Caco-2 (cell line): Measurements from ENCODE around the gene PLXNA4. TPM values are rescaled to one million over a fixed set of nuclear protein-coding genes. Genes with fewer than 3 reads are reported as not detected.

ENCODE experiments used
- BruUV-seq: library from RNA; stranded (reverse); fragments of 400-500 nt; replicated peaks from 2 replicates; lab custom pipeline; 2021; lab: Mats Ljungman, UMichigan
- CTCF ChIA-PET: fragments of 300-600 bp; sonication (Branson Sonifier 250); formaldehyde crosslinking; loops from one replicate; lab custom pipeline; 2022; ENCODE audit warnings: antibody characterized with exemption; lab: Charles Lee
- POLR2A ChIA-PET: fragments of 300-600 bp; sonication (Branson Sonifier 250); formaldehyde crosslinking; loops from one replicate; lab custom pipeline; 2022; ENCODE audit warnings: antibody characterized with exemption; lab: Charles Lee
- DNase-seq, 2 experiments: peaks; one replicate each; pipeline versions ENCODE4 v3.0.0 to v3.0.0-alpha.2; 2020 to 2022
- H3K27me3 ChIP-seq: replicated peaks from 2 replicates; pipeline ENCODE4 v1.6.0; 2011; ENCODE audit warnings: low read length; ENCODE audit not compliant: control insufficient read depth, insufficient read depth
- H3K36me3 ChIP-seq: 2 replicates; pipeline ENCODE4 v1.5.1; 2011; ENCODE audit warnings: low read length; ENCODE audit not compliant: control insufficient read depth, insufficient read depth
- H3K4me1 ChIP-seq: fragments of 250-450 bp; sonication (Bioruptor Pico); 2 replicates; pipeline ENCODE4 v1.5.1; 2020; ENCODE audit warnings: mild to moderate bottlenecking
- H3K4me3 ChIP-seq: 2 replicates; pipeline ENCODE4 v1.5.1; 2011; ENCODE audit warnings: low read depth, mild to moderate bottlenecking, control low read depth, low read length
- H3K9me3 ChIP-seq: fragments of 250-450 bp; sonication (Bioruptor Pico); 2 replicates; pipeline ENCODE4 v1.5.1; 2020; ENCODE audit warnings: mild to moderate bottlenecking, moderate library complexity
- H3K27ac Mint-ChIP-seq: one replicate; pipeline ENCODE4 v1.8.0; 2022; ENCODE audit warnings: mixed read lengths; ENCODE audit not compliant: unreplicated experiment
- H3K27me3 Mint-ChIP-seq: one replicate; pipeline ENCODE4 v1.8.0; 2022; ENCODE audit warnings: mixed read lengths; ENCODE audit not compliant: insufficient read depth, unreplicated experiment
- H3K36me3 Mint-ChIP-seq: one replicate; pipeline ENCODE4 v1.8.0; 2022; ENCODE audit warnings: mild to moderate bottlenecking, mixed read lengths; ENCODE audit not compliant: insufficient read depth, unreplicated experiment
- H3K4me1 Mint-ChIP-seq: one replicate; pipeline ENCODE4 v1.8.0; 2022; ENCODE audit warnings: low read depth, mixed read lengths; ENCODE audit not compliant: unreplicated experiment
- H3K4me3 Mint-ChIP-seq: one replicate; pipeline ENCODE4 v1.8.0; 2022; ENCODE audit warnings: mild to moderate bottlenecking, moderate library complexity, mixed read lengths; ENCODE audit not compliant: unreplicated experiment
- H3K9me3 Mint-ChIP-seq: one replicate; pipeline ENCODE4 v1.8.0; 2022; ENCODE audit warnings: mixed read lengths; ENCODE audit not compliant: unreplicated experiment
- CTCF ChIP-seq, 2 experiments: fragments of 200-600 bp in 1 of 2; IDR thresholded peaks; 1 replicate in 1 of 2; 2 replicates in 1 of 2; pipeline versions ENCODE4 v1.5.1 to v1.8.0; 2011 to 2022; ENCODE audit warnings: antibody characterized with exemption in 1 of 2, control low read depth in 1 of 2, inconsistent platforms in 1 of 2, low read depth in 1 of 2, low read length in 1 of 2, mild to moderate bottlenecking in 1 of 2, moderate library complexity in 1 of 2; ENCODE audit not compliant: insufficient read depth in 1 of 2, severe bottlenecking in 1 of 2, unreplicated experiment in 1 of 2
- intact Hi-C: fragments of 100-400 bp; cut with micrococcal nuclease; formaldehyde crosslinking; loops from one replicate; pipeline ENCODE4 v1.10.0; 2022; ENCODE audit not compliant: unreplicated experiment
- total RNA-seq: library from RNA; stranded (reverse); gene quantifications from 2 replicates; pipeline ENCODE4 v1.2.3, GENCODE V29; 2022

The PLXNA4 gene
- total RNA-seq, 1 experiment from 2014 or later = 0.43 TPM

GRCh38 chr7:132311733-132312132 lies 264.5 kb downstream of the PLXNA4 start:
- Mint-ChIP-seq H3K27me3 (peaks cover 27% of the 10 kb centered on the region), H3K4me3 (no peak overlapping the region), H3K36me3 (no peaks in the 10 kb centered on the region), H3K9me3 (peaks cover 5% of the 10 kb centered on the region), H3K4me1 (no peaks in the 10 kb centered on the region), H3K27ac (no peak overlapping the region)
- Histone ChIP-seq H3K9me3 (no peaks in the 10 kb centered on the region), H3K27me3 (peaks cover 3% of the 10 kb centered on the region; the same call in 1 of the 2 replicates), H3K4me1 (no peaks in the 10 kb centered on the region), H3K36me3 (no peaks in the 10 kb centered on the region), H3K4me3 (no peak overlapping the region)
- no TSS peak for BruUV-seq
- CTCF ChIA-PET = no interaction called here
- intact Hi-C loops = no loop called here
- no peak for TF ChIP-seq CTCF (IDR thresholded peaks at IDR 0.05; ENCODE audit: insufficient read depth in 1 of 2, low read depth in 1 of 2, low read length in 1 of 2, severe bottlenecking in 1 of 2, unreplicated experiment in 1 of 2)
- DNase-seq = no peak
- POLR2A ChIA-PET = no interaction called here

GRCh38 chr7:132309102-132309805 lies 267.0 kb downstream of the PLXNA4 start:
- Histone ChIP-seq H3K4me1 (no peaks in the 10 kb centered on the region), H3K36me3 (no peaks in the 10 kb centered on the region), H3K4me3 (no peak overlapping the region), H3K9me3 (no peaks in the 10 kb centered on the region), H3K27me3 (peaks cover 3% of the 10 kb centered on the region; the same call in 1 of the 2 replicates)
- ChIA-PET POLR2A (no interaction called here), CTCF (no interaction called here)
- H3K4me1 Mint-ChIP-seq = no peaks in the 10 kb centered on the region
- no peak overlapping the region for H3K4me3 Mint-ChIP-seq
- no peaks in the 10 kb centered on the region for H3K9me3 Mint-ChIP-seq
- H3K36me3 Mint-ChIP-seq = no peaks in the 10 kb centered on the region
- DNase-seq = no peak
- no peak for TF ChIP-seq CTCF (IDR thresholded peaks at IDR 0.05; ENCODE audit: insufficient read depth in 1 of 2, low read depth in 1 of 2, low read length in 1 of 2, severe bottlenecking in 1 of 2, unreplicated experiment in 1 of 2)
- H3K27me3 Mint-ChIP-seq = peaks cover 32% of the 10 kb centered on the region
- intact Hi-C loops = no loop called here
- no TSS peak for BruUV-seq
- no peak overlapping the region for H3K27ac Mint-ChIP-seq

GRCh38 chr7:132307465-132307864 lies 268.8 kb downstream of the PLXNA4 start:
- Mint-ChIP-seq H3K27me3 (peaks cover 31% of the 10 kb centered on the region), H3K36me3 (no peaks in the 10 kb centered on the region), H3K4me3 (no peak overlapping the region), H3K27ac (no peak overlapping the region), H3K9me3 (no peaks in the 10 kb centered on the region), H3K4me1 (no peaks in the 10 kb centered on the region)
- no peak for TF ChIP-seq CTCF (IDR thresholded peaks at IDR 0.05; ENCODE audit: insufficient read depth in 1 of 2, low read depth in 1 of 2, low read length in 1 of 2, severe bottlenecking in 1 of 2, unreplicated experiment in 1 of 2)
- Histone ChIP-seq H3K4me3 (no peak overlapping the region), H3K9me3 (no peaks in the 10 kb centered on the region), H3K36me3 (no peaks in the 10 kb centered on the region), H3K27me3 (peaks cover 2% of the 10 kb centered on the region; the same call in 1 of the 2 replicates), H3K4me1 (no peaks in the 10 kb centered on the region)
- intact Hi-C loops = no loop called here
- POLR2A ChIA-PET = no interaction called here
- BruUV-seq = no TSS peak
- CTCF ChIA-PET = no interaction called here
- no peak for DNase-seq
